Skeletal muscle tissue (tissue), 4 donors: Measurements from ENCODE around the gene ACAD11. TPM values are rescaled to one million over a fixed set of nuclear protein-coding genes. Genes with fewer than 3 reads are reported as not detected.

Experiments used
- H3K27ac ChIP-seq: one replicate; pipeline ENCODE4 v1.7.0; 2013; ENCODE audit warnings: mild to moderate bottlenecking, low read depth, low read length, inconsistent platforms
- H3K27me3 ChIP-seq, 3 donors: one replicate each; pipeline ENCODE4 v1.7.0; 2013; ENCODE audit warnings: low read length in 3 of 3; ENCODE audit not compliant: control insufficient read depth in 3 of 3, insufficient read depth in 3 of 3
- H3K36me3 ChIP-seq, 3 donors: one replicate each; pipeline ENCODE4 v1.7.0; 2013; ENCODE audit warnings: low read length in 3 of 3; ENCODE audit not compliant: control insufficient read depth in 3 of 3, insufficient read depth in 3 of 3
- H3K4me1 ChIP-seq, 3 donors: one replicate each; pipeline ENCODE4 v1.7.0; 2013; ENCODE audit warnings: low read length in 3 of 3, mild to moderate bottlenecking in 3 of 3; ENCODE audit not compliant: control insufficient read depth in 3 of 3, insufficient read depth in 3 of 3
- H3K4me3 ChIP-seq, 3 donors: one replicate each; pipeline ENCODE4 v1.7.0; 2013; ENCODE audit warnings: low read length in 3 of 3
- H3K9ac ChIP-seq, 3 donors: one replicate each; pipeline ENCODE4 v1.7.0; 2013; ENCODE audit warnings: low read length in 3 of 3, mild to moderate bottlenecking in 3 of 3, moderate library complexity in 2 of 3, low read depth in 1 of 3
- H3K9me3 ChIP-seq, 3 donors: one replicate each; pipeline ENCODE4 v1.7.0; 2013; ENCODE audit warnings: low read length in 3 of 3; ENCODE audit not compliant: control insufficient read depth in 3 of 3
- total RNA-seq: library from RNA; depleted of rRNA; stranded (reverse); fragments of >200 nt; gene quantifications from one replicate; pipeline ENCODE4 v1.2.3, GENCODE V29; 2014
- donor health status: Osteomylitis.

The ACAD11 gene
- total RNA-seq, 1 donor from 2014 or later = 24.5 TPM

GRCh38 chr3:132665230-132665745 lies 5.7 kb upstream of the ACAD11 start:
- Histone ChIP-seq H3K4me3 (no peak overlapping the region), H3K27ac (no peak overlapping the region), H3K4me1 (peaks cover 4 to 14% (median 6%) of the 10 kb centered on the region in 3 donors)

GRCh38 chr3:132662212-132662611 lies 2.6 kb upstream of the ACAD11 start:
- Histone ChIP-seq H3K36me3 (peaks cover 2 to 4% (median 2%) of the 10 kb centered on the region in 3 donors), H3K4me3 (no peak overlapping the region), H3K4me1 (peaks cover 7 to 22% (median 14%) of the 10 kb centered on the region in 3 donors), H3K27ac (no peak overlapping the region), H3K9ac (no peak overlapping the region), H3K9me3 (no peaks in the 10 kb centered on the region), H3K27me3 (no peaks in the 10 kb centered on the region)

More at GRCh38 chr3:132665230-132665745, 5.7 kb upstream of the ACAD11 start:
- no peaks in the 10 kb centered on the region for H3K9me3 ChIP-seq
- H3K27me3 ChIP-seq = no peaks in the 10 kb centered on the region
- H3K36me3 ChIP-seq = peaks cover 2 to 12% (median 4%) of the 10 kb centered on the region in 3 donors
- no peak overlapping the region for H3K9ac ChIP-seq

- H3K4me1 ChIP-seq = peaks cover 7 to 22% (median 14%) of the 10 kb centered on the region in 3 donors
- peak overlapping the region; percentile 95 to 97 (median 96) for H3K9ac ChIP-seq
- peak overlapping the region; percentile 96 to 98 (median 97) for H3K4me3 ChIP-seq
- H3K9me3 ChIP-seq = no peaks in the 10 kb centered on the region
- peaks cover 0 to 2% (median 0%) of the 10 kb centered on the region in 3 donors for H3K36me3 ChIP-seq
- H3K27ac ChIP-seq = peak overlapping the region; percentile 89
- no peaks in the 10 kb centered on the region for H3K27me3 ChIP-seq
These were observed 1.5 kb upstream of the ACAD11 start for GRCh38 chr3:132661101-132661500.

GRCh38 chr3:132660811-132661070 lies 1.1 kb upstream of the ACAD11 start:
- Histone ChIP-seq H3K4me1 (peaks cover 7 to 22% (median 14%) of the 10 kb centered on the region in 3 donors), H3K27me3 (no peaks in the 10 kb centered on the region), H3K27ac (peak overlapping the region; percentile 89)

GRCh38 chr3:132660052-132660810 lies 622 bp upstream of the ACAD11 start, which contains the start of gene UBA5:
TSS of gene UBA5 (plus strand) at chr3:132660329. CDS start at chr3:132660538, 209 bp downstream.
- Histone ChIP-seq H3K4me3 (peak within 1 kb of the TSS; percentile 96 to 98 (median 97)), H3K36me3 (no peaks in the 10 kb centered on the region), H3K27ac (peak within 1 kb of the TSS; percentile 89), H3K27me3 (no peaks in the 10 kb centered on the region), H3K9me3 (no peaks in the 10 kb centered on the region), H3K9ac (peak within 1 kb of the TSS; percentile 95 to 97 (median 96)), H3K4me1 (peaks cover 7 to 22% (median 14%) of the 10 kb centered on the region in 3 donors)

More at GRCh38 chr3:132660811-132661070, 1.1 kb upstream of the ACAD11 start:
- Histone ChIP-seq H3K9me3 (no peaks in the 10 kb centered on the region), H3K4me3 (peak overlapping the region; percentile 96 to 98 (median 97)), H3K36me3 (no peaks in the 10 kb centered on the region), H3K9ac (peak overlapping the region; percentile 95 to 97 (median 96))

- Histone ChIP-seq H3K4me1 (peaks cover 13 to 22% (median 14%) of the 10 kb centered on the region in 3 donors), H3K4me3 (peak overlapping the region; percentile 96 to 98 (median 97)), H3K9ac (peak overlapping the region; percentile 95 to 97 (median 96)), H3K36me3 (no peaks in the 10 kb centered on the region), H3K27me3 (no peaks in the 10 kb centered on the region), H3K9me3 (no peaks in the 10 kb centered on the region), H3K27ac (peak overlapping the region; percentile 89)
These were observed 627 bp downstream of the ACAD11 start for GRCh38 chr3:132659000-132659364.

GRCh38 chr3:132657869-132658747 lies 1.5 kb downstream of the ACAD11 start:
- no peaks in the 10 kb centered on the region for H3K36me3 ChIP-seq
- H3K4me1 ChIP-seq = peaks cover 14 to 22% (median 14%) of the 10 kb centered on the region in 3 donors
- H3K27ac ChIP-seq = no peak overlapping the region
- no peaks in the 10 kb centered on the region for H3K27me3 ChIP-seq
- peak overlapping the region; percentile 95 to 97 (median 96) for H3K9ac ChIP-seq
- no peaks in the 10 kb centered on the region for H3K9me3 ChIP-seq
- peak overlapping the region in 2 of 3 donors; percentile 96 to 98 for H3K4me3 ChIP-seq

GRCh38 chr3:132655471-132655870 lies 4.1 kb downstream of the ACAD11 start:
- Histone ChIP-seq H3K4me3 (no peak overlapping the region), H3K4me1 (peaks cover 8 to 13% (median 9%) of the 10 kb centered on the region in 3 donors), H3K9ac (no peak overlapping the region), H3K9me3 (no peaks in the 10 kb centered on the region), H3K27me3 (no peaks in the 10 kb centered on the region), H3K27ac (no peak overlapping the region), H3K36me3 (no peaks in the 10 kb centered on the region)

GRCh38 chr3:132654721-132655120 lies 4.9 kb downstream of the ACAD11 start:
- no peaks in the 10 kb centered on the region for H3K27me3 ChIP-seq
- no peak overlapping the region for H3K27ac ChIP-seq
- no peak overlapping the region for H3K4me3 ChIP-seq
- no peaks in the 10 kb centered on the region for H3K9me3 ChIP-seq
- H3K36me3 ChIP-seq = no peaks in the 10 kb centered on the region
- peaks cover 8 to 13% (median 9%) of the 10 kb centered on the region in 3 donors for H3K4me1 ChIP-seq
- no peak overlapping the region for H3K9ac ChIP-seq
